Measurements from ENCODE around the gene NME2.
A peak's percentile ranks its signal among the peaks of the same experiment; 100 is the strongest.
"Not testable (repeated sequence)": the region's sequence is repeated elsewhere in the genome, so short reads cannot be mapped to it uniquely, and the experiment has no call there.

The NME2 gene

DNA sequence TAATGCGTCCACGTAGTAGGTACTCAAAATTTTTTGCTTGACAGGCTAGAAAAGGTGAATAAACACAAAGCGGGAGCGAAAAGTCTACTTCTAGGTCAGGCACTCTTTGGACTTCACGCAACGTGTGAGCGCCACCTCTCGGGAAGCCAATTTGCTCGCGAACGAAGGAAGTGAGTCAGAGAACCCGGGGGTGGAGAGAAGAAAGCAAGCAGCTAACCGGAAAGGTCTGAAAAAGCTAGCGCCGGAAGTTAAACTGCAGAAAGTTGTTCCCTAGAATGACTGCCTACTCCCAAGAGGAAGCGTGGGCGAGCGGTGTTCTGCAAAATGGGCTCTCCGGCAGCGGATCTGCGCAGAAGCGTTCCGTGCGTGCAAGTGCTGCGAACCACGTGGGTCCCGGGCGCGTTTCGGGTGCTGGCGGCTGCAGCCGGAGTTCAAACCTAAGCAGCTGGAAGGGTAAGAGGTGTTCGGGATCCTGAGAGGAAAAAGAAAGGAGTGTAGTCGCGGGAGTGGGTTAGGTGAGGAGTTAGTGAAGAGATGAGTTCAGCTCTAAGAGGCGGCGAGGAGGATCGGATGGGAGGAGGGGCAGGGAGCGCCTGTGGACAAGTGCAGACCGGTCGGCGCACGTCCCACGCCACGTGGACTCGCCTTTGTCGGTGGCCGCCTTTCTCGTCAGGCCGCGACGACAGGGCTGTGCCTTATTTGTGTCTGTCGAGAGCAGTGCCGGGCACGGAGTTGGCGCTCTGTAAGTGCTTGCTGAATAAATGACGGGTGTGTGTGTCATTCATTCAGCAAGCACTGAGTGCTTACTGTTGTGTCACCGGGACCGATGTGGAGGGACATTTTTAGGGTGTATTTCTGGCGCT lies 12.8 kb upstream of the NME2 start, which contains the start of gene NME1:
TSS of gene NME1 (plus strand) at position 350 of the 863 bp plus-strand sequence. CDS start 2,096 bp downstream, outside the sequence.
- DNase-seq, result peak; percentile 98

DNA sequence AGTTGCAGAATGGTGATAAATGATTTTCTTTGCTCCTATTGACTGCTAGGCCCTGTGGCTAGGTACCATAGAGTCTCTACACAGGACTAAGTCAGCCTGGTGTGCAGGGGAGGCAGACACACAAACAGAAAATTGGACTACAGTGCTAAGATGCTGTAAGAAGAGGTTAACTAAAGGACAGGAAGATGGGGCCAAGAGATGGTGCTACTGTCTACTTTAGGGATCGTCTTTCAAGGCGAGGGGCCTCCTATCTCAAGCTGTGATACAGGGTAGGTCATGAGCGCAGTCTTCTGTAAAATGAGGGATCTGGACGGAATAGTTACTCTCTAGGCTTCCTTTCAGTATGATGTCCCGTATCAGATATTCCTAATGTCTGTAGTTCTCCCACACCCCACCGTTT lies 12.0 kb upstream of the NME2 start:
- DNase-seq, result no peak

GRCh38 chr17:51155416-51155815 lies 10.8 kb upstream of the NME2 start:
- DNase-seq, result no peak

- no peak for DNase-seq
Measured at GRCh38 chr17:51159604-51160003, 6.6 kb upstream of the NME2 start.

DNA sequence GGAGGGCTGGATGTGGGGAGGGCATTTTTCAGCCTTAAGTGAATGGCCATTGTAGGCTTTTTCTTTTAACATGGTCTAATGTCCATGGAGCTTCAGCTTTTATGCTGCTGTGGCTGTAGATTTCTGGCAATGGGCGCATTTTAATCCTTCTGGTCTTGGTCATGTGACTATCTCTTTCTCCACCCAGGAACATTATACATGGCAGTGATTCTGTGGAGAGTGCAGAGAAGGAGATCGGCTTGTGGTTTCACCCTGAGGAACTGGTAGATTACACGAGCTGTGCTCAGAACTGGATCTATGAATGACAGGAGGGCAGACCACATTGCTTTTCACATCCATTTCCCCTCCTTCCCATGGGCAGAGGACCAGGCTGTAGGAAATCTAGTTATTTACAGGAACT lies 4.7 kb upstream of the NME2 start:
- DNase-seq, result no peak

GRCh38 chr17:51164911-51165679 lies 1.1 kb upstream of the NME2 start:
- peak; percentile 10 for DNase-seq

DNA sequence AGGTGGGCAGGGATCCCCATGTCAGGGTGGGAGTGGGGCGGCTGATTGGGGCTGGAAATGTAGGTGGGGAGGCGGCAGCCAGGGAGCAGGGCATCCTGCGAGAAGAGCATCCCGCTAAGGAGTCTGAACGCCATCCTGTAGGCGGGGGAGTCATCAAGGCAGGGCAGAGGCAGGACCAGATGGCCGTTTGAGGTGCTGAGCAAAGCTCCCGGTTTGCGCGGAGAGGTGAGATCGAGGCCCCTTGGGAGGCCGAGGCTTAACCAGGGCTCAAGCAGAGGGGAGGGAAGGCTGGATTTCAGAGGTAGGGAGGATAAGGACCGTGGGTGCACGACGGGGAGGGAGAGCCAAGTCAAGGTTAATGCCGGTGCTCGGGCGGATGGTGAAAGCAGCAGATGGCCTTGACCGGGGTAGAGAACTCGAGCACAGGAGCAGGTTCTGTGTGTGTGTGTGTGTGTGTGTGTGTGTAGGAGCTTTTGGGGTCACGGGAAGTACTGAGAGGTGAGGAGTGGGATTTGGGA lies 472 bp upstream of the NME2 start:
- no peak for DNase-seq

DNA sequence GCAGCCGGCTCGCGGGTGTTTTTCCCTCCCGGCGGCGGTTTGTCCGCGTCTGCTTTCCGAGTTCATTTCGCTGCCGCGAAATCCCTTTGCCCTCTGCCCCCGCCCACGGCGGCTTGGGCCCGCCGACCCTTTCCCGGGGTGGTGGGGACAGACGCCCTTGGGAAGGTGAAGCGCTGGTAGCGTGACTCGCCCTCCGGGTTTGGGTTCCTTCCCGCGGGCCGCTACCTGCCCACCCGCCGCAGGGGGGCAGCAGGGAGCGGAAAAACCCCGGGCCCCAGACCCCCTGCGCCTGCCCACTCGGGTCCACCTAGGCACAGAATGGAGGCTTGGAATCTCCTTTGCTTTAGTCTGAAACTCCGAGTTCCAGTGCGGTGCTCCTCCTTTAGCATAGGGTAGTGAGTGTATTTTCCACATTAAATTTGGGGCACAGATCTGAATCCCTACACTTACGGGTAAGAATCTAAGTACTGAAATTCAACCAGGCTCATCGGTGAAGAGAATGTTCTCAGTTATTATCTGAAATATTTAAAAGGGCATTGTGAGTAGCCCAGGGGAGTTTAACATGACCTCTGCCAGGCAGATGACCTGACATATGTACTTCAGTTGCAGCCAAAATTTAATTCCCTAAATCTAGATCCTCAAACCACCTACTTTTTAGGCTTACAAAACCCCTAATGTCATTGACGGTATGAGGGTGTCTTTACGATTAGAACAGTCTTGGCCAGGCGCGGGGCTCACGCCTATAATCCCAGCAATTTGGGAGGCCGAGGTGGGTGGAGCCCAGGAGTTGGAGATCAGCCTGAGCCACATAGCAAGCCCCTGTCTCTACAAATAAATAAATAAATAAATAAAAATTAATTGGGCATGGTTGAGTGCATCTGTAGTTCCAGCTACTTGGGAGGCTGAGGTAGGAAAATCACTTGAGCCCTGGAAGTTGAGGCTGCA lies 1.0 kb downstream of the NME2 start:
- DNase-seq, result peak; percentile 19

DNA sequence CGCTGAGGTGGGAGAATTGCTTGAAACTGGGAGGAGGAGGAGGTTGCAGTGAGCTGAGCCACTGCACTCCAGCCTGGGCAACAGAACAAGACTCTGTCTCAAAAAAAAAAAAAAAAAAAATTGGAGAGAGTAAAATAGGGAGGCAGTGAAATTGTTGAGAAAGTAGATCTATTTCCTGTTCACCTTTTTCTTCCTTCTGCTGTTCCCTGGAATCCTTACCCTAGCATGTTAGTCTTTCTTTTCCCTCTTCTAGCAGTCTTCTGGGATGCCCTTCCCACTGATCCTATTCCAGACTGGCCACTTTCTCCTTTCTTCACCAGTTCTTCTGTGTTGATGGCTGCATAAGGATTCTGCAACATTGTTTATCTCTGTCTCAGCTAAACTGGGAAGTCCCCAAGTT lies 3.1 kb downstream of the NME2 start:
- no peak for DNase-seq

DNA sequence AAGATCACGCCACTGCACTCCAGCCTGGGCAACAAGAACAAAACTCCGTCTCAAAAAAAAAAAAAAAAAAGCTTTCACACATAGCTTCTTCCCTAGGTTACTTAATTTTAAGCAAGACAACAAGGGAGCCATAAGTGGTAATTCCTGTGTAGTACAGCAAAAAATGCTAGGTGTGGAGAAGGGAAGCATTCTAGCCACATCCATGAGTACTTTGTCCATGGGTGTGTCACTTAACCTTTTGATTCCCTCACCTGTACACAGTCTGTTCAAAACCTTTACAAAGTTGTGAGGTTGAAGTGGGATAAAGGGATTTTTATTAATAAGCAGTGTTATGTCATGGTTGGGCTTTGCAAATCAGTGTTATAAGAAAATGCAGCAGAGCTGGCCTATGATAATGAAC lies 4.5 kb downstream of the NME2 start:
- DNase-seq, result no peak

GRCh38 chr17:51172030-51172429 lies 5.8 kb downstream of the NME2 start:
- not testable (repeated sequence) for DNase-seq

GRCh38 chr17:51180486-51180885 lies 14.3 kb downstream of the NME2 start:
- no peak for DNase-seq

DNA sequence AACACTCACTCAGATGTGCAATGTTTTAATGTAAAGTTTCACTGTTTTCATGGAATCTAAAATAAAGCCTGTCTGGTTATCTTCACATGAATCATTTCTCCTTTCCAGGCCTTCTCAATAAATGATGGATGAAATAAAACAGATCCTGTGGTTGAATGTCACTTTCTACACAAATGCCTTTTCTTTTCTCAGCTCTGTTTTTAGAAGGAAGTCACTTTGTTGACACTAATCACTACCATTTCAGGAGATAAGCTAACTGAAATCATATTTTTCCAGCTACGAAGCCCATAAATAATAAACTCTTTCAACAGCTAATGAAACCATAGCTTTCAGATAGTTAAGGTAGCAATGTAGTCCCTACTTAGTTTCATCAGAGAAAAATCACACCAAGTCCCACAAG lies 17.9 kb downstream of the NME2 start:
- DNase-seq, result no peak

DNA sequence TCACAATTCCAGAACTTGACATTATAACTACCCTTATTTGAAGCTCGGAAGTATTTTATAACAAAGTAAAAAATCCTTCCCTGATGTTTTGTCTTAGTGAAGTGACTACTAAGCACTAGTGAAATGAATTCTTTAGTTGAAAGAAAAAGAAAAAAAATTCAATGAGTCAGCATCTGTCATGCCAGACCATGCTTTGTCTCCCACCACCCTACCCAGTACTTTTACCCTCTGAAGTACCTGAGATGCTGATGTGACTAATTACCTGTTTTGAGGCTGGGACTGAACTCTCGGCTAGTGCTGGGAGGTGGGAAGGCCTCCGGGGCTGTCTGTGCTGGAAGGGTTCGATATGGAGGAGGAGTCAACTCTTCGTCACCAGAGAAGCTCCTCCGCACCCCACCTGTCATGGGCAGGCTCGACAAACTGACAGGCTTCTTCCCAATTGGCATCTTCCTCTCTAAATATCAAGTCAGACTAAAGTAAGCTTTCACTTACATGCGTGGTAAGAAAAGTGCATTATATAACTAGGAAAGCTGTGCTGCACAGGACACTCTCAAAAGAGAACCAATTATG lies 19.6 kb downstream of the NME2 start:
- no peak for DNase-seq

- no peak for DNase-seq
Measured at GRCh38 chr17:51188271-51188833, 22.1 kb downstream of the NME2 start.

- no peak for DNase-seq
Measured at GRCh38 chr17:51189162-51189561, 23.0 kb downstream of the NME2 start.

DNA sequence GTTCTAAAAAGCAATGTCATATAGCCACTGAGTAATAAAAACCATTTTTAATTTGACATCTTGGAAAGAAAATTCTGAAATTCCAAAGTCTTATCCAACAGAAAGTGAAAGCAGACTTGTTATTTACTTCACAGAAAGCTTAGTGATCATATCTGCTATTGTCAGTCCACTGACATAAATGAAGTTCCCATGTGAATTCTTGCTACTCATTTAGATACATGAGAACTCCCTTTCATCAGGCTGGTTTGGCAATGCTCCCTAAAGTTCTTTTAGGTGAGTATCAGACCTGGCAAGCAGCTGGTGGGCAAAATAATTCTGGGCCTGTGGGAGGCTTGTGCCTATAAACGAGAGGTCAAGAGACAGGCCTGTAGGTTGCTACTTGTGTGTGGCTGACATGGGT lies 23.4 kb downstream of the NME2 start:
- no peak for DNase-seq

- DNase-seq, result no peak
Measured at GRCh38 chr17:51191895-51192294, 25.7 kb downstream of the NME2 start.

- DNase-seq, result no peak
Measured at GRCh38 chr17:51197754-51198153, 31.5 kb downstream of the NME2 start.

- DNase-seq, result no peak
Measured at GRCh38 chr17:51200295-51200694, 34.1 kb downstream of the NME2 start.

DNA sequence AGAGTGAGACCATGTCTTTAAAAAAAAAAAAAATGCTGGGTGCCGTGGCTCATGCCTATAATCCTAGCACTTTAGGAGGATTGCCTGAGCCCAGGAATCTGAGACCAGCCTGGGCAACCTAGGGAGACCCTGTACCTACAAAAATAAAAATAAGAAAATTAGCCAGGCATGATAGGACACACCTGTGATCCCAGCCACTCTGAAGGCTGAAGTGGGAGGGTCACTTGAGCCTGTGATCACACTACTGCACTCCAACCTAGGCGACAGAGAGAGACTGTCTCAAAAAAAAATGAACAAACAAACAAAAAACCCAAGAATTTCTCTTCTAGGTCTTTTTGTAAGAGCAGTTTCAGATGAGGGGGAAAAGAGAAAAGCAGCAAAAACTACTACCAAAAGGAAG lies 34.6 kb downstream of the NME2 start:
- DNase-seq, result no peak

- no peak for DNase-seq
Measured at GRCh38 chr17:51203838-51204237, 37.6 kb downstream of the NME2 start.
